NCI-H2227 (cell line): ENCODE results near the gene STAC3.
"Not testable (repeated sequence)": the region's sequence is repeated elsewhere in the genome, so short reads cannot be mapped to it uniquely, and the experiment has no call there.

Source experiments
- DNase-seq: peaks from one replicate; lab custom pipeline; 2025; ENCODE audit not compliant: unreplicated experiment; lab: John Stamatoyannopoulos, UW

The STAC3 gene

GRCh38 chr12:57250956-57251355 lies at the start of gene STAC3:
STAC3 (minus strand) TSS chr12:57251187; CDS start chr12:57249636, 1,551 bp downstream.
- no peak for DNase-seq

GRCh38 chr12:57299514-57300016 lies 48.6 kb upstream of the STAC3 start:
- DNase-seq: no peak

GRCh38 chr12:57296291-57296690 lies 45.3 kb upstream of the STAC3 start:
- DNase-seq: no peak

GRCh38 chr12:57282073-57282472 lies 31.1 kb upstream of the STAC3 start:
- DNase-seq: not testable (repeated sequence)

GRCh38 chr12:57280211-57281062 lies 29.4 kb upstream of the STAC3 start:
- peak; percentile 2 for DNase-seq

- no peak for DNase-seq
These were observed 27.7 kb upstream of the STAC3 start for GRCh38 chr12:57278465-57279381.

GRCh38 chr12:57276935-57277563 lies 26.1 kb upstream of the STAC3 start:
- no peak for DNase-seq

- not testable (repeated sequence) for DNase-seq
These were observed 25.2 kb upstream of the STAC3 start for GRCh38 chr12:57276233-57276632.

- no peak for DNase-seq
These were observed 22.5 kb upstream of the STAC3 start for GRCh38 chr12:57273516-57273915.

GRCh38 chr12:57272337-57273151 lies 21.6 kb upstream of the STAC3 start:
- DNase-seq: peak; percentile 52

GRCh38 chr12:57270966-57271470 lies 20.0 kb upstream of the STAC3 start:
- DNase-seq: no peak

- no peak for DNase-seq
These were observed 17.3 kb upstream of the STAC3 start for GRCh38 chr12:57268264-57268663.

GRCh38 chr12:57266681-57267080 lies 15.7 kb upstream of the STAC3 start:
- DNase-seq: no peak

- DNase-seq: no peak
These were observed 12.1 kb upstream of the STAC3 start for GRCh38 chr12:57263096-57263495.

GRCh38 chr12:57262126-57262822 lies 11.3 kb upstream of the STAC3 start:
- DNase-seq: no peak

GRCh38 chr12:57261428-57261865 lies 10.5 kb upstream of the STAC3 start:
- DNase-seq: peak; percentile 64

GRCh38 chr12:57260366-57260765 lies 9.4 kb upstream of the STAC3 start:
- DNase-seq: peak; percentile 11

GRCh38 chr12:57258977-57259970 lies 8.3 kb upstream of the STAC3 start:
- no peak for DNase-seq
